HepG2 (cell line): ENCODE measurements around the gene WBP1. TPM values are rescaled to one million over a fixed set of nuclear protein-coding genes. Genes with fewer than 3 reads are reported as not detected.

ENCODE experiments used
- ESRRA ChIP-seq: sonication (generic); formaldehyde crosslinking; IDR thresholded peaks from 2 replicates; pipeline ENCODE4 v1.5.1; 2020; ENCODE audit warnings: mild to moderate bottlenecking, low read depth, missing genetic modification reagents
- FOXJ3 ChIP-seq: sonication (generic); formaldehyde crosslinking; IDR thresholded peaks from 2 replicates; pipeline ENCODE4 v1.4.0; 2020; ENCODE audit warnings: missing genetic modification reagents, mild to moderate bottlenecking, borderline replicate concordance
- GFI1 ChIP-seq: sonication (generic); formaldehyde crosslinking; IDR thresholded peaks from 2 replicates; pipeline ENCODE4 v1.5.0; 2020; ENCODE audit warnings: missing genetic modification reagents, mild to moderate bottlenecking, borderline replicate concordance
- IRX3 ChIP-seq: sonication (generic); formaldehyde crosslinking; IDR thresholded peaks from 2 replicates; pipeline ENCODE4 v1.8.1; 2023; ENCODE audit warnings: mild to moderate bottlenecking, low read depth, missing genetic modification reagents, borderline replicate concordance
- KDM3A ChIP-seq: IDR thresholded peaks from 2 replicates; pipeline ENCODE4 v1.6.1; 2018; ENCODE audit warnings: low read depth, missing compliant biosample characterization
- KDM5A ChIP-seq: fragments of 200-600 bp; sonication (generic); IDR thresholded peaks from 2 replicates; pipeline ENCODE4 v1.7.0; 2018; ENCODE audit warnings: antibody characterized with exemption, mild to moderate bottlenecking, low read length, borderline replicate concordance
- KLF11 ChIP-seq: IDR thresholded peaks from 2 replicates; pipeline ENCODE4 v1.6.1; 2016; ENCODE audit warnings: missing compliant biosample characterization
- NBN ChIP-seq: fragments of 450-650 bp; conservative IDR thresholded peaks from 2 replicates; pipeline ENCODE4 v1.6.1; 2017
- NRL ChIP-seq: sonication (generic); formaldehyde crosslinking; IDR thresholded peaks from 2 replicates; pipeline ENCODE4 v1.5.0; 2020; ENCODE audit warnings: missing genetic modification reagents, mild to moderate bottlenecking, moderate library complexity, borderline replicate concordance
- RFXANK ChIP-seq: IDR thresholded peaks from 2 replicates; pipeline ENCODE4 v1.6.1; 2016
- SALL1 ChIP-seq: sonication (generic); formaldehyde crosslinking; IDR thresholded peaks from 2 replicates; pipeline ENCODE4 v1.8.0; 2022; ENCODE audit warnings: mild to moderate bottlenecking, missing genetic modification reagents
- SCMH1 ChIP-seq: sonication (generic); formaldehyde crosslinking; IDR thresholded peaks from 2 replicates; pipeline ENCODE4 v1.9.0; 2021; ENCODE audit warnings: missing genetic modification reagents, mild to moderate bottlenecking, borderline replicate concordance
- SIN3B ChIP-seq: fragments of 150-350 bp; IDR thresholded peaks from 2 replicates; pipeline ENCODE4 v1.6.1; 2014; ENCODE audit warnings: low read length
- SP140L ChIP-seq: sonication (generic); formaldehyde crosslinking; IDR thresholded peaks from 2 replicates; pipeline ENCODE4 v1.4.0; 2020; ENCODE audit warnings: missing genetic modification reagents, borderline replicate concordance
- SP4 ChIP-seq: sonication (generic); formaldehyde crosslinking; IDR thresholded peaks from 2 replicates; pipeline ENCODE4 v1.8.1; 2023; ENCODE audit warnings: mild to moderate bottlenecking, missing genetic modification reagents
- SRSF4 ChIP-seq: fragments of 200-400 bp; formaldehyde crosslinking; IDR thresholded peaks from one replicate; pipeline ENCODE4 v1.6.1; 2018; ENCODE audit warnings: mild to moderate bottlenecking, low read depth, low read length, moderate library complexity; ENCODE audit not compliant: poor library complexity, severe bottlenecking
- TBP ChIP-seq: sonication (generic); formaldehyde crosslinking; IDR thresholded peaks from 2 replicates; pipeline ENCODE4 v1.5.0; 2020; ENCODE audit warnings: missing genetic modification reagents
- TEAD3 ChIP-seq: optimal IDR thresholded peaks from 2 replicates; pipeline ENCODE3; 2016; ENCODE audit warnings: borderline replicate concordance
- ZNF34 ChIP-seq: sonication (generic); formaldehyde crosslinking; IDR thresholded peaks from 2 replicates; pipeline ENCODE4 v1.4.0; 2020; ENCODE audit warnings: mild to moderate bottlenecking, missing genetic modification reagents, borderline replicate concordance
- ZNF367 ChIP-seq: sonication (generic); formaldehyde crosslinking; IDR thresholded peaks from 2 replicates; pipeline ENCODE4 v1.4.0; 2020; ENCODE audit warnings: missing genetic modification reagents, borderline replicate concordance
- ZNF496 ChIP-seq: sonication (generic); formaldehyde crosslinking; IDR thresholded peaks from 2 replicates; pipeline ENCODE4 v1.8.1; 2023; ENCODE audit warnings: mild to moderate bottlenecking, moderate library complexity, missing genetic modification reagents; ENCODE audit not compliant: insufficient replicate concordance
- ZNF510 ChIP-seq: sonication (generic); formaldehyde crosslinking; IDR thresholded peaks from 2 replicates; pipeline ENCODE4 v1.4.0; 2020; ENCODE audit warnings: low read depth, mild to moderate bottlenecking, missing genetic modification reagents
- ZNF577 ChIP-seq: sonication (generic); formaldehyde crosslinking; IDR thresholded peaks from 2 replicates; pipeline ENCODE4 v1.4.0; 2020; ENCODE audit warnings: mild to moderate bottlenecking, low read depth, missing genetic modification reagents, borderline replicate concordance
- ZNF644 ChIP-seq: IDR thresholded peaks from 2 replicates; pipeline ENCODE4 v1.6.1; 2016; ENCODE audit warnings: low read depth
- polyA plus RNA-seq, 8 experiments: library from polyadenylated mRNA; depleted of rRNA in 3 of 8; stranded (reverse) in 7 of 8; unstranded in 1 of 8; fragments of >200 nt; fragmentation: Illumina TruSeq in 4 of 8; extraction: Trizol in 4 of 8; gene quantifications; 2 replicates each; pipeline versions ENCODE4 v1.2.1 to v1.2.3, GENCODE V29; 2011 to 2016; ENCODE audit warnings: low read depth in 4 of 8, missing spikeins in 1 of 8, mixed read lengths in 1 of 8; ENCODE audit not compliant: insufficient read depth in 1 of 8
- total RNA-seq, 5 experiments: library from RNA; depleted of rRNA; stranded (reverse); fragments of >200 nt; fragmentation: Illumina TruSeq; extraction: Trizol; gene quantifications; 2 replicates each; pipeline ENCODE4 v1.2.3, GENCODE V29; 2016; ENCODE audit warnings: low read depth in 1 of 5
- TF ChIP-seq, protein P1 (sequence below): sonication (generic); formaldehyde crosslinking; IDR thresholded peaks from 2 replicates; pipeline ENCODE4 v1.4.0; 2020; ENCODE audit warnings: missing genetic modification reagents
- TF ChIP-seq, protein P2 (sequence below): IDR thresholded peaks from 2 replicates; pipeline ENCODE4 v1.6.1; 2012; ENCODE audit warnings: inconsistent platforms
- TF ChIP-seq, protein P3 (sequence below): sonication (generic); formaldehyde crosslinking; IDR thresholded peaks from 2 replicates; pipeline ENCODE4 v1.5.0; 2020; ENCODE audit warnings: missing genetic modification reagents
- TF ChIP-seq, protein P4 (sequence below): sonication (generic); formaldehyde crosslinking; IDR thresholded peaks from 2 replicates; pipeline ENCODE4 v1.4.0; 2020; ENCODE audit warnings: mild to moderate bottlenecking, missing genetic modification reagents

The WBP1 gene
- total and polyA plus RNA-seq, 2 of the 13 experiments (the other 11 are each of a cell fraction or from before 2014, with no cell fraction given), result 38.8 to 85.7 TPM

DNA sequence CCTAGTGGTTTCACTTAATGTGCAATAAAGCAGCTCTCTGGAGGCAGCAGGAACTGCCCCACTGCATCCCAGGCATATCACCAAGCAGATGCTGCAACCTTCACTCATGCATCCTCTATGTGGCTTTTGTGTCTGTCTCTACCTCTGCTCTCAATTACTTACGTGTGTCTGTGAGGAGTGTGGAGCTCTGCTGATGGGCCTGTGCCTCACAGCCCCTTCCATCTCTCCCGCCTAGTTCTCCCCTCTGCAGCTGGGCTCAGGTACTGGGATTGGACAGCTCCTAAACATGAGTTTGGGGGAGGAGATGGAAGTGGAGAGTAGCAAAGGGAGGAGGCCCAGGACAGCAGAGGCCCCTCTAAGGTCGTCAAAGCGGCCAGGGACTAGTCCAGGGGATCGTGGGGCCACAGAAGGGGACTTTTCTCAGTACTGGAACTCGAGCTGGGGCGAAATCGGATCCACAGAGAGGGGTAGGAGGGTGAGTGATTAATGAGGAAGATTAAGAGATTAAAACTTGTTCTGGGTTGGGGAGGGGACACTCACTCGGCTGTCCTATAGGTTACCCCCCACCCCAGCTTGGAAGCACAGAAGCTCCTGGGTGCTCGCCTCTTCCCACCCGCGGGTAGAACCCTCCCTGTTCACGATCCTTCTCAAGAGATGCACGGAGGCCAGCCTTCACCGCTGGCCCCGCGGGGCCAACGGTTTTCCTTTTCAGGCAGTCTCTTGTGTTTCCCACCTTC is 43.3 kb downstream of the WBP1 start (continued):
- TF ChIP-seq, protein P1, sequence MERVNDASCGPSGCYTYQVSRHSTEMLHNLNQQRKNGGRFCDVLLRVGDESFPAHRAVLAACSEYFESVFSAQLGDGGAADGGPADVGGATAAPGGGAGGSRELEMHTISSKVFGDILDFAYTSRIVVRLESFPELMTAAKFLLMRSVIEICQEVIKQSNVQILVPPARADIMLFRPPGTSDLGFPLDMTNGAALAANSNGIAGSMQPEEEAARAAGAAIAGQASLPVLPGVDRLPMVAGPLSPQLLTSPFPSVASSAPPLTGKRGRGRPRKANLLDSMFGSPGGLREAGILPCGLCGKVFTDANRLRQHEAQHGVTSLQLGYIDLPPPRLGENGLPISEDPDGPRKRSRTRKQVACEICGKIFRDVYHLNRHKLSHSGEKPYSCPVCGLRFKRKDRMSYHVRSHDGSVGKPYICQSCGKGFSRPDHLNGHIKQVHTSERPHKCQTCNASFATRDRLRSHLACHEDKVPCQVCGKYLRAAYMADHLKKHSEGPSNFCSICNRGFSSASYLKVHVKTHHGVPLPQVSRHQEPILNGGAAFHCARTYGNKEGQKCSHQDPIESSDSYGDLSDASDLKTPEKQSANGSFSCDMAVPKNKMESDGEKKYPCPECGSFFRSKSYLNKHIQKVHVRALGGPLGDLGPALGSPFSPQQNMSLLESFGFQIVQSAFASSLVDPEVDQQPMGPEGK (CRISPR knock-in tag), result peak; percentile 6; the same call in 1 of the 2 replicates
- TF ChIP-seq SIN3B, result no peak
- no peak for TF ChIP-seq GFI1 (CRISPR knock-in tag)
- TF ChIP-seq KDM3A (CRISPR knock-in tag), result no peak
- no peak for TF ChIP-seq ZNF367 (CRISPR knock-in tag)
- no peak for TF ChIP-seq SP140L (CRISPR knock-in tag)
- TF ChIP-seq TEAD3 (CRISPR knock-in tag), result peak; percentile 33
- TF ChIP-seq ZNF34, result no peak
- TF ChIP-seq NRL (CRISPR knock-in tag), result no peak; the same call in 1 of the 2 replicates
- TF ChIP-seq, protein P2, sequence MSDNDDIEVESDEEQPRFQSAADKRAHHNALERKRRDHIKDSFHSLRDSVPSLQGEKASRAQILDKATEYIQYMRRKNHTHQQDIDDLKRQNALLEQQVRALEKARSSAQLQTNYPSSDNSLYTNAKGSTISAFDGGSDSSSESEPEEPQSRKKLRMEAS, result no peak
- TF ChIP-seq TBP, result no peak
- TF ChIP-seq ZNF510 (CRISPR knock-in tag), result no peak
- TF ChIP-seq SCMH1 (CRISPR knock-in tag), result no peak
- TF ChIP-seq ZNF644, result no peak
- no peak for TF ChIP-seq ESRRA
- no peak for TF ChIP-seq SP4
- no peak for TF ChIP-seq KDM5A
- peak; percentile 33; the same call in 1 of the 2 replicates for TF ChIP-seq SALL1 (CRISPR knock-in tag)
- no peak for TF ChIP-seq FOXJ3 (CRISPR knock-in tag)
- TF ChIP-seq SRSF4, result no peak
- TF ChIP-seq ZNF496 (CRISPR knock-in tag), result no peak
- no peak for TF ChIP-seq KLF11 (CRISPR knock-in tag)
- TF ChIP-seq RFXANK (CRISPR knock-in tag), result no peak
- TF ChIP-seq, protein P3, sequence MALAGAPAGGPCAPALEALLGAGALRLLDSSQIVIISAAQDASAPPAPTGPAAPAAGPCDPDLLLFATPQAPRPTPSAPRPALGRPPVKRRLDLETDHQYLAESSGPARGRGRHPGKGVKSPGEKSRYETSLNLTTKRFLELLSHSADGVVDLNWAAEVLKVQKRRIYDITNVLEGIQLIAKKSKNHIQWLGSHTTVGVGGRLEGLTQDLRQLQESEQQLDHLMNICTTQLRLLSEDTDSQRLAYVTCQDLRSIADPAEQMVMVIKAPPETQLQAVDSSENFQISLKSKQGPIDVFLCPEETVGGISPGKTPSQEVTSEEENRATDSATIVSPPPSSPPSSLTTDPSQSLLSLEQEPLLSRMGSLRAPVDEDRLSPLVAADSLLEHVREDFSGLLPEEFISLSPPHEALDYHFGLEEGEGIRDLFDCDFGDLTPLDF (CRISPR knock-in tag), result no peak
- TF ChIP-seq ZNF577 (CRISPR knock-in tag), result no peak
- no peak for TF ChIP-seq IRX3 (CRISPR knock-in tag)
- no peak for TF ChIP-seq NBN
- TF ChIP-seq, protein P4, sequence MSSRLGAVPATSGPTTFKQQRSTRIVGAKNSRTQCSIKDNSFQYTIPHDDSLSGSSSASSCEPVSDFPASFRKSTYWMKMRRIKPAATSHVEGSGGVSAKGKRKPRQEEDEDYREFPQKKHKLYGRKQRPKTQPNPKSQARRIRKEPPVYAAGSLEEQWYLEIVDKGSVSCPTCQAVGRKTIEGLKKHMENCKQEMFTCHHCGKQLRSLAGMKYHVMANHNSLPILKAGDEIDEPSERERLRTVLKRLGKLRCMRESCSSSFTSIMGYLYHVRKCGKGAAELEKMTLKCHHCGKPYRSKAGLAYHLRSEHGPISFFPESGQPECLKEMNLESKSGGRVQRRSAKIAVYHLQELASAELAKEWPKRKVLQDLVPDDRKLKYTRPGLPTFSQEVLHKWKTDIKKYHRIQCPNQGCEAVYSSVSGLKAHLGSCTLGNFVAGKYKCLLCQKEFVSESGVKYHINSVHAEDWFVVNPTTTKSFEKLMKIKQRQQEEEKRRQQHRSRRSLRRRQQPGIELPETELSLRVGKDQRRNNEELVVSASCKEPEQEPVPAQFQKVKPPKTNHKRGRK (CRISPR knock-in tag), result no peak
